ENCODE measurements around the gene CNIH3. TPM values are rescaled to one million over a fixed set of nuclear protein-coding genes. Genes with fewer than 3 reads are reported as not detected.

The CNIH3 gene
- total RNA-seq, 1 experiment from 2014 or later = 4.2 TPM

GRCh38 chr1:224766266-224766665, 150.1 kb downstream of the CNIH3 start:
- Histone ChIP-seq H3K4ac (ENCODE audit: low read depth, low read length) (no peak overlapping the region), H2BK5ac (ENCODE audit: insufficient read length, low read length) (no peak overlapping the region), H2BK20ac (ENCODE audit: low read depth, low read length, poor library complexity, severe bottlenecking) (no peak overlapping the region), H4K20me1 (ENCODE audit: control insufficient read depth, insufficient read depth, insufficient read length) (no peaks in the 10 kb centered on the region), H4K91ac (ENCODE audit: insufficient read length, low read depth, low read length) (no peak overlapping the region), H3T11ph (ENCODE audit: low read length) (no peak overlapping the region), H2BK120ac (ENCODE audit: low read depth, low read length, poor library complexity, severe bottlenecking) (no peak overlapping the region), H3K4me1 (ENCODE audit: insufficient read depth, low read length) (no peaks in the 10 kb centered on the region; the same call in 1 of the 2 replicates), H3K79me2 (ENCODE audit: insufficient read depth, low read length) (no peaks in the 10 kb centered on the region), H3K9me3 (ENCODE audit: control insufficient read depth, low read depth, low read length) (no peaks in the 10 kb centered on the region), H3K9ac (ENCODE audit: extremely low read depth, insufficient read length, low read length) (no peak overlapping the region), H2AFZ (ENCODE audit: low read length) (no peak overlapping the region), H3K4me2 (ENCODE audit: insufficient read depth, insufficient read length, low read length) (no peak overlapping the region), H3K18ac (ENCODE audit: insufficient read length, low read depth, low read length) (no peak overlapping the region), H2BK12ac (ENCODE audit: insufficient read length, low read depth, low read length) (no peak overlapping the region), H4K5ac (ENCODE audit: insufficient read length, low read depth, low read length) (no peak overlapping the region), H2BK15ac (ENCODE audit: low read depth, low read length) (no peak overlapping the region), H3K23ac (ENCODE audit: insufficient read length, low read depth, low read length) (no peak overlapping the region), H2AK5ac (ENCODE audit: insufficient read length, low read length) (no peak overlapping the region), H3K27me3 (ENCODE audit: insufficient read depth, low read length) (no peaks in the 10 kb centered on the region), H3K14ac (ENCODE audit: insufficient read depth, low read length) (no peak overlapping the region), H3K27ac (ENCODE audit: insufficient read length, low read depth, low read length) (no peak overlapping the region), H4K8ac (replicated peaks; ENCODE audit: insufficient read length, low read depth, low read length) (no peak overlapping the region), H3K23me2 (ENCODE audit: insufficient read length, low read depth, low read length, poor library complexity, severe bottlenecking) (no peaks in the 10 kb centered on the region), H3K79me1 (ENCODE audit: insufficient read depth, low read depth, low read length, poor library complexity, severe bottlenecking) (no peaks in the 10 kb centered on the region), H3K56ac (ENCODE audit: insufficient read length, low read depth, low read length) (no peak overlapping the region)
- no peak overlapping the region for H3K27ac Mint-ChIP-seq
- no CpG with 5 or more reads among the region's 4 CpGs for WGBS (ENCODE audit: extremely low coverage, insufficient read length, low lambda C conversion rate)
- DNase-seq = no peak
- TF ChIP-seq CTCF (conservative IDR thresholded peaks at IDR 0.05) = no peak
- no peaks in the 10 kb centered on the region for H3K9me3 Mint-ChIP-seq
- peaks cover 26 to 30% of the 10 kb centered on the region in 2 experiments for H3K4me1 Mint-ChIP-seq
- H3K36me3 Mint-ChIP-seq (ENCODE audit: insufficient read depth in 1 of 3, low read depth in 3 of 3) = no peaks in the 10 kb centered on the region; a peak in 1 of 7 replicates
- H3K27me3 Mint-ChIP-seq (ENCODE audit: low read depth) = peaks cover 4% of the 10 kb centered on the region; the same call in 1 of the 2 replicates
- no peak overlapping the region for H3K4me3 Mint-ChIP-seq
